Measurements from ENCODE around the gene IGFBP3. TPM values are rescaled to one million over a fixed set of nuclear protein-coding genes. Genes with fewer than 3 reads are reported as not detected.
A peak's percentile ranks its signal among the peaks of the same experiment; 100 is the strongest.

The IGFBP3 gene
- total and polyA plus RNA-seq, 2 of the 13 experiments (the other 11 are each of a cell fraction or from before 2014, with no cell fraction given) = 57.5 TPM; not detected in 1

GRCh38 chr7:45865594-45866410 lies 55.3 kb downstream of the IGFBP3 start (continued):
- TF ChIP-seq ZNF891 (CRISPR knock-in tag; IDR thresholded peaks at IDR 0.05) (no peak), SMYD3 (CRISPR knock-in tag; IDR thresholded peaks at IDR 0.05) (no peak), ZSCAN30 (CRISPR knock-in tag; IDR thresholded peaks at IDR 0.05) (no peak), MXD4 (CRISPR knock-in tag; IDR thresholded peaks at IDR 0.05) (no peak), POLR2AphosphoS2 (IDR thresholded peaks at IDR 0.05; ENCODE audit: low read depth, low read length) (no peak), SRSF4 (IDR thresholded peaks at IDR 0.05; ENCODE audit: low read depth, low read length, poor library complexity, severe bottlenecking) (no peak), SRY (CRISPR knock-in tag; IDR thresholded peaks at IDR 0.05) (no peak), MED1 (CRISPR knock-in tag; IDR thresholded peaks at IDR 0.05) (peak; percentile 89), CTCF (CRISPR knock-in tag; IDR thresholded peaks at IDR 0.05) (peak; percentile 25; the same call in 1 of the 2 replicates), BCL6 (CRISPR knock-in tag; IDR thresholded peaks at IDR 0.05) (no peak), ATF7-NPFF (CRISPR knock-in tag; IDR thresholded peaks at IDR 0.05; ENCODE audit: low read depth) (no peak), ZNF678 (CRISPR knock-in tag; IDR thresholded peaks at IDR 0.05) (no peak), ZNF557 (CRISPR knock-in tag; IDR thresholded peaks at IDR 0.05) (no peak), CBX5 (CRISPR knock-in tag; IDR thresholded peaks at IDR 0.05; ENCODE audit: borderline replicate concordance) (no peak), ZSCAN29 (CRISPR knock-in tag; conservative IDR thresholded peaks at IDR 0.05) (no peak), ZNF784 (CRISPR knock-in tag; IDR thresholded peaks at IDR 0.05; ENCODE audit: borderline replicate concordance) (no peak), ZNF225 (CRISPR knock-in tag; IDR thresholded peaks at IDR 0.05) (no peak), ZNF564 (CRISPR knock-in tag; IDR thresholded peaks at IDR 0.05) (no peak), THAP8 (CRISPR knock-in tag; IDR thresholded peaks at IDR 0.05; ENCODE audit: borderline replicate concordance) (no peak), FOXO1 (CRISPR knock-in tag; IDR thresholded peaks at IDR 0.05) (peak; percentile 64; the same call in 1 of the 2 replicates), ZNF138 (CRISPR knock-in tag; IDR thresholded peaks at IDR 0.05; ENCODE audit: low read depth) (no peak), ETV5 (CRISPR knock-in tag; IDR thresholded peaks at IDR 0.05; ENCODE audit: borderline replicate concordance) (peak; percentile 54; the same call in 1 of the 2 replicates)
- TF ChIP-seq, protein P1, sequence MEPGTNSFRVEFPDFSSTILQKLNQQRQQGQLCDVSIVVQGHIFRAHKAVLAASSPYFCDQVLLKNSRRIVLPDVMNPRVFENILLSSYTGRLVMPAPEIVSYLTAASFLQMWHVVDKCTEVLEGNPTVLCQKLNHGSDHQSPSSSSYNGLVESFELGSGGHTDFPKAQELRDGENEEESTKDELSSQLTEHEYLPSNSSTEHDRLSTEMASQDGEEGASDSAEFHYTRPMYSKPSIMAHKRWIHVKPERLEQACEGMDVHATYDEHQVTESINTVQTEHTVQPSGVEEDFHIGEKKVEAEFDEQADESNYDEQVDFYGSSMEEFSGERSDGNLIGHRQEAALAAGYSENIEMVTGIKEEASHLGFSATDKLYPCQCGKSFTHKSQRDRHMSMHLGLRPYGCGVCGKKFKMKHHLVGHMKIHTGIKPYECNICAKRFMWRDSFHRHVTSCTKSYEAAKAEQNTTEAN (CRISPR knock-in tag; conservative IDR thresholded peaks at IDR 0.05) = 0 out of 2 replicates have a peak, but pooled peaks have one; percentile 48
- TF ChIP-seq, protein P2, sequence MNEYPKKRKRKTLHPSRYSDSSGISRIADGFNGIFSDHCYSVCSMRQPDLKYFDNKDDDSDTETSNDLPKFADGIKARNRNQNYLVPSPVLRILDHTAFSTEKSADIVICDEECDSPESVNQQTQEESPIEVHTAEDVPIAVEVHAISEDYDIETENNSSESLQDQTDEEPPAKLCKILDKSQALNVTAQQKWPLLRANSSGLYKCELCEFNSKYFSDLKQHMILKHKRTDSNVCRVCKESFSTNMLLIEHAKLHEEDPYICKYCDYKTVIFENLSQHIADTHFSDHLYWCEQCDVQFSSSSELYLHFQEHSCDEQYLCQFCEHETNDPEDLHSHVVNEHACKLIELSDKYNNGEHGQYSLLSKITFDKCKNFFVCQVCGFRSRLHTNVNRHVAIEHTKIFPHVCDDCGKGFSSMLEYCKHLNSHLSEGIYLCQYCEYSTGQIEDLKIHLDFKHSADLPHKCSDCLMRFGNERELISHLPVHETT (CRISPR knock-in tag; conservative IDR thresholded peaks at IDR 0.05) = no peak
- TF ChIP-seq, protein P3, sequence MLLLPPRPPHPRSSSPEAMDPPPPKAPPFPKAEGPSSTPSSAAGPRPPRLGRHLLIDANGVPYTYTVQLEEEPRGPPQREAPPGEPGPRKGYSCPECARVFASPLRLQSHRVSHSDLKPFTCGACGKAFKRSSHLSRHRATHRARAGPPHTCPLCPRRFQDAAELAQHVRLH (CRISPR knock-in tag; IDR thresholded peaks at IDR 0.05; ENCODE audit: borderline replicate concordance, low read depth) = no peak

Data from HepG2 (cell line).